Stimulated activated CD4-positive, alpha-beta T cell treated with anti-CD3 and anti-CD28 coated beads, Interleukin-1b, Interleukin-23, amount 100 ng/mL, for 4 hours (primary cell): ENCODE results near the gene PLA2G4E.

Experiments
- DNase-seq, 2 donors: peaks; one replicate each; pipeline ENCODE4 v3.0.0-alpha.2; 2020; ENCODE audit warnings: low read depth in 2 of 2

The PLA2G4E gene

GRCh38 chr15:42018306-42019224, 2.3 kb downstream of the PLA2G4E start:
- DNase-seq = no peak

GRCh38 chr15:42016971-42017370, 3.9 kb downstream of the PLA2G4E start:
- no peak for DNase-seq

- no peak for DNase-seq
Measured at GRCh38 chr15:42014406-42014805, 6.4 kb downstream of the PLA2G4E start.

GRCh38 chr15:42012928-42013482, 7.8 kb downstream of the PLA2G4E start:
- DNase-seq = no peak

GRCh38 chr15:42012241-42012640, 8.6 kb downstream of the PLA2G4E start:
- DNase-seq = no peak

- no peak for DNase-seq
Measured at GRCh38 chr15:42011074-42011473, 9.8 kb downstream of the PLA2G4E start.

GRCh38 chr15:42010434-42010833, 10.4 kb downstream of the PLA2G4E start:
- no peak for DNase-seq

- DNase-seq = no peak
Measured at GRCh38 chr15:42009474-42009873, 11.4 kb downstream of the PLA2G4E start.

GRCh38 chr15:42009022-42009421, 11.8 kb downstream of the PLA2G4E start:
- no peak for DNase-seq

- DNase-seq = no peak
Measured at GRCh38 chr15:42007386-42007785, 13.5 kb downstream of the PLA2G4E start.

- no peak for DNase-seq
Measured at GRCh38 chr15:42002333-42002732, 18.5 kb downstream of the PLA2G4E start.

- DNase-seq = no peak
Measured at GRCh38 chr15:42001236-42001635, 19.6 kb downstream of the PLA2G4E start.

- no peak for DNase-seq
Measured at GRCh38 chr15:41999290-42000285, 21.3 kb downstream of the PLA2G4E start.

GRCh38 chr15:41997845-41998244, 23.0 kb downstream of the PLA2G4E start:
- DNase-seq = no peak

GRCh38 chr15:41996921-41997592, 23.8 kb downstream of the PLA2G4E start:
- no peak for DNase-seq

- no peak for DNase-seq
Measured at GRCh38 chr15:41996376-41996775, 24.5 kb downstream of the PLA2G4E start.

GRCh38 chr15:41995476-41995855, 25.4 kb downstream of the PLA2G4E start:
- DNase-seq = no peak

- no peak for DNase-seq
Measured at GRCh38 chr15:41994772-41995475, 25.9 kb downstream of the PLA2G4E start.

GRCh38 chr15:41994171-41994650, 26.6 kb downstream of the PLA2G4E start:
- no peak for DNase-seq

GRCh38 chr15:41993472-41994170, 27.2 kb downstream of the PLA2G4E start:
- no peak for DNase-seq
